GM21381 (cell line): ENCODE measurements around the gene KIAA1958.
"Not testable (repeated sequence)": the region's sequence is repeated elsewhere in the genome, so short reads cannot be mapped to it uniquely, and the experiment has no call there.

Source experiments
- ATAC-seq: cut with Tn5 transposase; IDR thresholded peaks from one replicate; pipeline ENCODE4 v1.9.1; 2021; ENCODE audit warnings: mild to moderate bottlenecking, moderate library complexity; ENCODE audit not compliant: unreplicated experiment

The KIAA1958 gene

DNA sequence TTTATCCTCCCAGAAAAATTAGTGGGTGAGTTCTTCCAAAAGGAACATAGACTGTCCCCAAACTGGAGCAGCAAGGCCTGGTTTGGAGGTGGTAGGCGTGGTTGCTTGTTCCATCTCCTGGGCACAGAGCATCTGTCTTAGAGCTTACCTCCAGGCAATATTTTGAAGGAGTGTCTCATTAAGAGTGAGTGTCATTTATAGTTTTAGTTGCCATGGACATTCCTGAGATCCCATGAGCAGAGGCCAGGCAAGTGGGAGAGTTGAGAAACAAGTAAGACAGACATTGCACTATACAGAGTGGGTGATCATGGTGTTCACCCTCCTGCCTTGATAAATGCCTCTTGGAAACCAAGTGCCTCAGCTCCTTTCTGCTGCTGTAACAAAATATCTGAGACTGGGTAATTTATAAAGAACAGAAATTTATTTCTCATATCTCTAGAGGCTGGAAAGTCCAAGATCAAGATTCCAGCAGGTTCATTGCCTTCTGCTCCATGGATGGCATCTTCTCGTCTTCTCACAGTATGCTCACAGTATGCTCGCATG lies 68.5 kb downstream of the KIAA1958 start:
- ATAC-seq, result no peak

DNA sequence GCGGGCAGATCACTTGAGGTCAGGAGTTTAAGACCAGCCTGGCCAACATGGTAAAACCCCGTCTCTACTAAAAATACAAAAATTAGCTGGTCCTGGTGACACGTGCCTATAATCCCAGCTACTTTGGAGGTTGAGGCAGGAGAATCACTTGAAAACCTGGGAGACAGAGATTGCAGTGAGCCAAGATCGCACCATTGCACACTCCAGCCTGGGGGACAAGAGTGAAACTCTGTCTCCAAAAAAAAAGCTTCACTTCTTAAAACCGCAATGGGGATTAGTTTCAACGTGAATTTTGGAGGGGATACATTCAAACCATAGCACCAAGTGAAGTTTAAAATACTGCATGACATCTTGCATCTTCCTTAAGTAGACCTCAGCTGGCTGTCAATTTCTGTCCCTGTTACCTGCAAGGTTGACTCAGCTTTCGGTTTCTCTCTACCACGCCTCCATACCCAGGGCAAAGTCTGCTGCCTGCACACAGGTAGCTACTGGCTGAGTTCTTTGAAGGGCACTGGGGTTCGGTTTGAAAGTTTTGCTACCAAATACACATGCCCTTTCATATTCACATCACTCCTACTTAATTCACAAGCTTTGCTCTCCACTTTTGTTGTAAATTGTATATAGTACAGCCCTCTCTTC lies 69.3 kb downstream of the KIAA1958 start:
- no peak for ATAC-seq

DNA sequence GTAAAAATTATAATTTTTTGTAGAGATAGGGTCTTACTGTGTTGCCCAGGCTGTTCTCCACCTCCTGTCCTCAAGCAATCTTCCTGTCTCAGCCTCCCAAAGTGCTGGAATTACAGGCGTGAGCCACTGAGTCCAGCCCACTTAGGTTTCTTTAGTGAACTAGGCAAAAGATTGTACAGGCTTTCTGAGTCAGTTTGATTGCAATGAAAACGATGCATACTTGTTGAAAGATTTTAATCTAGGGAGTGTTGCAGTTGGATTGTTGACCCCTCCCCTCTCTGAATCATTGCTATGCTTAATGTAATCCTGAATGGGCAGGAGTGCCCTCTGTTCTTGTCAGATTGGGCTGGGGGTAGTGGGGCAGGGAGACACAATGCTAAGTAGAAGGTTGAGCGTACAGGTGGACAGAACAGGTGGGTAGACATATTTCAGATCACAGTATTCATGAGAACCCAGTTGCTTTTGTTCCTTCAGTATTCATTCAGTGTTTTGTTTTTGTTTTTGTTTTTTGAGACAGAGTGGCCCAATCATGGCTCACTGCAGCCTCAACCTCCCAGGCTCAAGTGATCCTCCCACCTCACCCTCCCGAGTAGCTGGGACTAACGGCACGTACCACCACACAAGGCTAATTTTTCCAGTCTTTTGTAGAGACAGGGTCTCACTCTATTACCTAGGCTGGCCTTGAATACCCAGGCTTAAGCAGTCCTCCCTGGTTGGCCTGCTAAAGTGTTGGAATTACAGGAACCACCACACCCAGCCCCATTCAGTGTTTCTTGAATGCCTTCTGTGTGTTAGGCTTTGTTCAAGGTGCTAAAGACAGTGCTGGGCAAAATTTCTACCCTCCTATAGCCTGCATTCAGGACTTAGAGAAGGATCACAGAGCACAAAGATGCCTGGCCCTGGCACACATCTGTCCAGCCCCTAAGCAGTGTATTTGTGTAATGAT lies 70.1 kb downstream of the KIAA1958 start:
- no peak for ATAC-seq

DNA sequence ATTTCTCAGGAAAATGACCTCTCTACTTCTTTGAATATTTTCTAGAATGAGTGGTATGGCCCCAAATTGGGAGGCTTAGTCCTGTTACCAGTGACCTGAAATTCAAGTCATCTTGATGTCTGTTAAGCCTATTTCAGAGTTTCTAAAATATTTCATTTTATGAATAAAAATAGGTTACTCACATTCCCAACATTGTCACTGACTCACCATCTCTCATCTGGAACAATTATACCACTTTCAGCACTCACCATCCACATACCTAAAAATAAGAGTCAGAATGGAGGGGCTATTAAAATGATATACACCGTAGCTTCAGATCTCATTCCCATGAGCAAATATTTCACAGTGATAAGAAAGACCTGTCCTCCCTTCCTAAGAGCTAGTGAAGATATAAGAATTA lies 71.8 kb downstream of the KIAA1958 start:
- no peak for ATAC-seq

DNA sequence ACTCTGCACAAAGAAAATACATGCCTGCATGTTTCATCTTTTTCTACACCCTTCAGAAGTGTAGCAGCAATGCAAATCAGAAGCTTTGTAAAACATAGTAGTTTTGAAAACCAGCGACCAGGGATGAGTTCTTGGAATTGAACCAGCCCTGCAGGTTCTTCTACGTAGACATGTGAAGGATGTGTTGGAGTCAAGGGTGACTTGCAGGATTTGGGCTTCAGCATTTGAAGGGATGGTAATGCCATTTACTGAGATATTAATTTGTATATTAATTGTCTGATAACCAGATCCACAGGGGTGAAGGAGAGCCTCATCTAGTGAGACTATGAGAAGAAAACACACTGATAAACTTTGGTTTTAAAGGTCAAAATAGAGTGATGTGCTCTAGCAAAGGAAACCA lies 72.4 kb downstream of the KIAA1958 start:
- no peak for ATAC-seq

DNA sequence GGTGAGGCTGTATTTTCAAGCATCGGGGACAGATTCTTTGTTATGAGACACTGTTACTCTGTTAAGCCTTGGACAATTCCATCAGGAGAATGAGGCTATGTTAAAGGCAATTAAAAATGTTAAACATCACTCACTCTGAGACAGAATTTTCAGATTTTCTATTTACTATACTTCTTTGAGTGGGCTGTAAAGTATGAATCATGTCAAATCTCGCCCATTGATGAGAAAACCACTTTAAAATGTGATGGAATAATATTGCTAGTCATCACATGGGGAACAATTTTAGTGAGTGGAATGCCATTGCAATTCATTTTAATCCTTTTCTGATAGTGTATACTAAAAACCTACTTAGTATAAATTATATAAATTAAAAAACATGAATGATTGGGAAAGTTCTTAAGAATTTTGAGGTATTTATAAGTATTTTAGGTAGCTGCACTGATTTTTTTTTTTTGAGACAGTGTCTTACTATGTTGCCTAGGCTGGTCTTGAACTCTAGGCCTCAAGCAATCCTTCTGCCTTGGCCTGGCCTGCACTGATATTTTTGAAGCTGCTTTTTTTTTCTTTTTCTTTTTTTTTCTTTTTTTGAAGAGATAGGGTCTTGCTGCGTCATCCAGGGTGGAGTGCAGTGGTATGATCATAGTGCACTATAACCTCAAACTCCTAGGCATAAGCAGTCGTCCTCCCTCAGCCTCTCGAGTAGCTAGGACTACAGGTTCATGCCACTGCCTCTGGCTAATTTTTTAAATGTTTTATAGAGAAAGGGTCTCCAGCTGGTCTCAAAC lies 73.2 kb downstream of the KIAA1958 start:
- no peak for ATAC-seq

DNA sequence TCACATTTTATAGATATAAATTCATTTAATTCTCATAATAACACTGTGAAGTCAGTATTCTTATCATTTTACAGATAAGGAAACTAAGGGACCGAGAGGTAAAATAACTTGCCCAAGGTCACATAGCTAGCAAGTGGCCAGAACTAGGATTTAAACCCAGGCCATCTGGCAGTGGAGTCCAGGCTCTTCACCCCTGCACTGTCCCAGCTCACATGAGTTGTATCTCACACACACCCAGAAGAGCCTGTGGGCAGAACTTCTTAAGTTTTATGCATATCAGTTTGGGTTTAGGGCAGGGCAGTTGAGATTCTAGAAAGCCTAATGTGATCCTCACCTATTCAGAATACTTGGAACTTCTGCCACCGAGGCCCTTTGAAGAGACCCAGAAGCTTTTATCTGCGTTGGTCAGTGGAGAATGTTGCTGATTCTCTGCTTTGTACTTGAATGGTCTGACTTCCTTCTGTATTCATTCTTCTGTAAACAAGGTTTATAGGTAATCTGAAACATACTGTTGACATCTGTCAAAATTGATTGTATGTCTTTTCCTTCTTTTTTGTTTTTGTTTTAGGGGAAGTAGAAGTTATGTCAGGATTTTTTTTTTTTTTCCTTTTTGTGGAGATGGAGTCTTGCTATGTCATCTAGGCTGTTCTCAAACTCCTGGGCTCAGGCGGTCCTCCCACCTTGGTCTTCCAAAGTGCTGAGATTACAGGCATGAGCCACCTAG lies 75.8 kb downstream of the KIAA1958 start:
- no peak for ATAC-seq

DNA sequence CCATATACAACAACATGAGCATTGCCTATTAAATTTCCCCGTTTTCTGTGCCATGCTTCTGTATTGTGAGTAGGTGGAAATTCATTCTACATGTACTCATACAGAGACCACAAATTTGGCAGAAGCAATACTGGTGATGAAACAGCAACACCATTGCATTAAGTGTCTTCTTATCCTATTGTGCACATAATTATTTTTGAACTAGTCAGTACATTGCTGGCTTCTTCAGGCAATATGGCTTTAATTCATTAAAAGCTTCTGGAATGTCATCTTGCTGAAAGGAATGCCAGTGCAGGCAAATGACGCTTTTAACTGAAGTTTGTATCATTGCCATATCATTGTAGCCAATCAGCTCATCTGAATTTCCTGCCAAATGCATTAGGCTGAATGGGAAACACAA lies 82.6 kb downstream of the KIAA1958 start:
- ATAC-seq, result no peak

DNA sequence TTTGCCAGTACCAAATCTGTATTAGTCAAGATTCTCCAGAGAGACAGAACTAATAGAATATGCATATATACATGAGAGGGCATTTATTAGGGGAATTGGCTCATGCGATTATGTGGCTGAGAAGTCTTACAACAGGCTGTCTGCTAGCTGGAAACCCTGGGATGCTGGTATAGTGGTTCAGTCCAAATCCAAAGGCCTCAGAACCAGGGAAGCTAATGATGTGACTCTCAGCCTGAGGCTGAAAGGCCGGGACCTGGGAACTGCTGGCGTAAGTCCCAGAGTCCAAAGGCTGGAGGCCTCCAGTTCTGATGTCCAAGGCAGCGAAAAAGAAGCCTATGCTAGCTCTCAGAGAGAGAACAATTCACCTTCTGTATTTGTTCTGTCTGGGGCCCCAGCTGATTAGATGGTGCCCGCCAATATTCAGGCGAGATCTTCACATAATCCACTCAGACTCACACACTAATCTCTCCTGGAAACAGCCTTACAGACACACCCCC lies 84.1 kb downstream of the KIAA1958 start:
- no peak for ATAC-seq

DNA sequence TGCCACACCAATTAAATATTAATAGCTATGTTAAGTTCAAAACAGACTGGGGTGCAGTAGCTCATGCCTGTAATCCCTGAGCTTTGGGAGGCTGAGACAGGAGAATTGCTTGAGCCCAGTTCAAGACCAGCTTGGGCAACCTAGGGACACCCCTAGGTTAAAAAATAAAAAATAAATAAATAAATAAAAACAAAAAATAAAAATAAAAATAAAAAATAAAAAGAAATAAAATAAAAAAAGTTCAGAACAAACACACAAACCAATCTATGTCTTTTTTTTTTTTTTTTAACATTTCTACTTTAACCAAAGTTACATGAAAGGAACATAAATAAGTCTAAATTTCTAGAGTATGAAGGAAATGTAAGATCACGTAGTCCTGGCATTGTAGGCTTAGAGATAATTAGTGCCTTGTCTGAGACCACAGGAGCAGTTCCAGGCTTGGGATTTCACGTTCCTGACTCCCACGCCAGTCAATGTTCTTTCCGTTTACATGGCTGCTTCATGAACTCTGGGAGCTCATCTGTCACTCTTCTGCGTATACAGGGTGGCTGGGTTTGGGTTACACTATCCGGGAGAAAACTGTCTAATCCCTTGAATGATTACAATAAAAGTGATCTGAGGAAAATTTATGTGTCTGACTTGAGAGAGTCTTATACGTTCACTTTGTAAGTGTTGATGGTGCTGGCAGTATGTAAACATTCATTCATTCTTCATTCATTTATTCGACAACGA lies 85.2 kb downstream of the KIAA1958 start:
- no peak for ATAC-seq

DNA sequence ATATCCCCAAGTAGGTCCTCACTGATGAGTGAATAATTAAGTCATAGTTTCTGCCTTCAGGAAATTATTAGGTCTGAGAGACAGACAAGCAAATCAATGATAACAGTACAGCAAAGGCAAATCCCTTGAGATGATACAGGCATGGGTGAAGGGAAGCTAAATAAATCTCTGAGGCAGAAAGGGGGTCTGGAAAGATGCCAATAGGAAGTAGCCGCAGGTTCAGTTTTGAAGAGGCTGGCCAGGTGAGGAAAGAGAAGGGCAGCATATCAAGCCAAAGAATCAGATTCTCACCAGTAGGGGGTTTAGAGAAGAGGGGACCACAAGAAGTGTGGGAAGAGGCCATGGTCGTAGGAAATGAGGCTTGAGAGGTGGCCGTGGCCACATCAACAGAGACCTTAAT lies 85.8 kb downstream of the KIAA1958 start:
- ATAC-seq, result no peak

DNA sequence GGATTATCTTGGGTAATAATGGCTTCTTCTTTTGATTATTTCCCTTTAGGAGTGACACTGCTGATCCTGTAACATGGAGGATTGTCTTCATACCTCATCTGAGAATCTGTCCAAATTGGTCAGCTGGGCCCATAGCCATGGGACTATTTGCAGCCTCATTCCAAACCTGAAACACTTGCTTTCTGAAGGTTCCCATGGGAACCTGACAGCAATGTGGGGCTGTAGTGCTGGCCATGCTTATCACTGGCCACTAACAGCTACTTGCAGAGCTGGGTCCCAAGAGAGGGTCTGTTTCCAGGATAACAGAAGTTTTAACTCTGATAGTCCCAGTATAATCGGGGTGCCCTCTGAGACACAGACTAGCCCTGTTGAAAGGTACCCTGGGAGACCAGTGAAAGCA lies 87.4 kb downstream of the KIAA1958 start:
- no peak for ATAC-seq

DNA sequence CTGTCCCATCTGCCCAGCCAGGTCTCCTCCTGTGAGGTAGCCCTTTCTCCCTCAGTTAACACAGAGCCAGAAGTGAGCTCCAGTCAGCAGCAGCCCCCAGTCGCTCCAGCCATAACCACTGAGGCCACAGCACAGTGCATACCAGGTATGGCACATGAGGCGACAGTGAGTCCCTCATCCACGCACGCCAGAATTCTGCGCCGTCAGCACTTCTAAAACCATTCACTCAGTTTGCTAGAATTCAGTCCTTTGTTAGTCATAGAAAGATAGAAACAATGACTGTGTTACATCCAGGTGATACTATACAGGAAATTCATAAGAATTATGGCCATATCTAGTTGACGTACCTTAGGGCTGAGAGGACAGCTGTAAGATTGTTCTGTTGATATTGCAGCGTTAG lies 88.5 kb downstream of the KIAA1958 start:
- no peak for ATAC-seq

DNA sequence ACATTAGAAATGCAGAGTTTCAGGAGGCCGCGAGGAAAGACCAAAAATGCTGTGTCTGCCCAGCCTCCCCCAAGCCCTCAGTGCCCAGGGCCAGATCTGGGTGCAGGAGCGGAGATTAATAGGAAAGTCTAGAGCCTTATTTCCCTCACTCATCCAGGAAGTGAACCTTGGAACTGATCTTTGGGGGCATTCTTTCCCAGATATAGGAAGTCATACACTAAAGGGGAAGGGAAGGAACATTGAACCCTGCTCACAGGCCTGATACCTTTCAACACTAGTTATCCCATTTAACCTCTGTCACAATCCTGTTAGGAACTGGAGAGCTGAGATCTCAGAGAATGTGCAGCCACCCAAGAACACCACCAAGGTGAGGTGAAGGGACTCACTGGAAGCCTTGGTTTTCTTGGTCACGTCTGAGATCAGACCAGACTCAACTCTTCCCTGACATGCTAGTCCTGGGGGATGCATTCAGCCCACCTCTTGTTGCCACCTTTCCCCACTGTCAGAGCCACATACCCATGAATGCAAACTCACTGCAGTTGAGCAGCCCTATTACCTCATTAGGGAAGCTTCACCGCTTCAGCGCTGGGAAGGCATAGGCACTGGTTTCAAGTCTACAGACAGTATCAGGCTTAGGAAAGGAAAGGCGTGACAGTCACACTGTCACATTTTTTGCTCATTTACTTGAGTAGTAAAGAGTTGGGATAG lies 95.0 kb downstream of the KIAA1958 start:
- no peak for ATAC-seq

DNA sequence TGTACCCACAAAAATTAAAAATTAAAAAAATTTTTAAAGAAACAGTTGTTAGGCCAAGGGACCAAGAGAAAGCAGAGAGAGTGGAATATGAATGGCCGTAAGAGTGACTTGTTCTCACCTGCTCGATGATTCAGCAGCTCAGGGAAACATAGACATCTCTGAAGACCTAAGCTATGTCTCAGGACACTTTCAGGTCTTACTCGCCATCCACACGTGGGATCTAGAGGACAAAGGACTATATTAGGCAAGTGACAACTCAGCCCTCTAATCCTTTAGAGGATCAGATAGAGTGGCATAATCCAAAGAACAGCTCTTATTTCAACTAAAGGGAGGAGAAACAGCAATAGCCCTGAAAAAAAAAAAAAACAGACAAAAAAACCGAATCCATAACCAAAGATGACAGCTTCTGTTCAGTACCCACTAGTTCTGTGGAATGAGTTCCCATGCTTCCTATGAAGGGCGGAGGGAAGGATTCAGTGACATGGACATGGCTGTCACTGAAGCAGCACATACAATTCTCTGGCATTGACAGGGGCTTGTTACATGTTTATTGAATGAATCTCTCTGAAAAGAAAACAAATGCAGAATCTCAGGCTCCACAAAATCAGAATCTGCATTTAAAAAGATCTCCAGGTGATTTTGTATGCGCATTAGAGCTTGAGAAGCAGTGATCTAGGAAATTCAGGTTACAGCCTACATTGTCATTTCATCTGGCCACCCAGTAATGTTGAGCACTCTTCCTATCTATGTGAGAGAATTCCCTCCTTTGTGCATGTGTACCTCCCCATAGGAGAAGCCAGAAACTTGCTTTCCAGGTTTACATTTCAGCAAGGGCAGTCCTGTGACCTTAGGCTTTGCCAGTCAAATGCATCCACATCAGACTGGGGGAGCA lies 96.0 kb downstream of the KIAA1958 start:
- no peak for ATAC-seq

DNA sequence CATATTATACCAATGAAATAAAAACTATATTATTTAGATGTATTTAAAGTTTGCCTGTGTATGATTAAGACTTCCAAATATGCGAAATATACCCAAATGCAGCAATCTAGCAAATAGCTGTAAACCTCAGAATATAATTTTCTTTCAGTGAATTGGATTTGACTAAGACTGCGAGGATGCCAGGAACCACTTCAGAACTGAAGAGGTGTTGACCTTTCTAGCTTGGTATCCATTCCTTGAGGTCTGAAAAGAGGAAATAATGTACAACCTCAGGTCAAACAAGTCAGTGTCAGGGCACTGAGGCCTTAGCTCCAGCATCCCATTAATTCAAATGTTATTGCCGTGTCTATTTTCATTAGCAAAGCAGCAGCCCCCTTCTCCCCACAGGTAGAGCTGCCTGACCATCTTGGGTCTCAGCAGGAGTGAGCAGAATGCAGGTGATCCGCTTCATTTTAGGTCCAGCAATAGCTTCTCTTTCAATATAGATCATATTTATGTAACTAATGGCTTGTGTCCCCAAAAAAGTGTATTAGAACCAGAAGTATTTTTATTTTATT lies 100.0 kb downstream of the KIAA1958 start:
- no peak for ATAC-seq

DNA sequence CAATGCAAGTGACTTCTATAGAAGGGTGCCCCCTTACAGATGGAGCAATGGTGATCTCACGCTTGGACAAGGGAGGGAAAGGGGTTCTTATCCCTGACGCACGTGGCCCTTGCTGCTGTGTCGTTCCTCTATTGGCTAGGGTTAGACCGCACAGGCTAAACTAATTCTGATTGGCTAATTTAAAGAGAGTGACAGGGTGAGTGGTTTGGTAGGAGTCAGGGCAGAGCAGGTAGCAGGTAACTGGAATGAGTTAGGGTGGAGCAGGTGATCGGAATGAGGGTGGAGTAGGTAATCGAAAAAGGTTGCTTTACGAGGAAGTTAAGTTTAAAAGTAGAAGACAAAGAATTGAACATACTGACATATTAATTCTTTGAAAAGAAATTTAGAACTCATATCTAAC lies 105.2 kb downstream of the KIAA1958 start:
- not testable (repeated sequence) for ATAC-seq

DNA sequence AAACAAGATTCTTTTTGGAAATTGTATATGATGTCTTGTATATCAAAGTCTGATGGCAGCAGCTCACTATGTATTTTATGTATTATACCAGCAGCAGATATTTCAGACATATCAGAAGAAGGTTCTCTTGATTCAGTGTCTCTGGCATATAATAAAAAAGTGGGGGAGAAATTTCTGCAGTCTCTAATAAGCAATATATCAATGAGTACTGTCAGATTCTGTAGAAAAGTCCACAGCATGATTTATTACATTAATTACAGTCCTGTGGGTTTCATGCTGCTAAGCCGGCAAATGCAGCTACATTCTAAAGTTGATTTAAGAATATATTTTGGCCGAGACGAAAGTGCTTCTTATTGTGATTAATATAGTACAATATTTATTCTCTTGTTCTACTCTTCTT lies 113.1 kb downstream of the KIAA1958 start:
- no peak for ATAC-seq
